Mesothelial cell of epicardium (in vitro differentiated cells): ENCODE measurements around the gene NT5C1A. TPM values are rescaled to one million over a fixed set of nuclear protein-coding genes. Genes with fewer than 3 reads are reported as not detected.

Experiments
- DNase-seq, 2 experiments: peaks; one replicate each; pipeline ENCODE4 v3.0.0; 2021; ENCODE audit warnings: low spot score in 2 of 2; ENCODE audit not compliant: unreplicated experiment in 2 of 2
- H3K27ac Mint-ChIP-seq: 2 replicates; pipeline ENCODE4 v1.8.0; 2021; ENCODE audit warnings: mixed read lengths
- H3K27me3 Mint-ChIP-seq: 2 replicates; pipeline ENCODE4 v1.8.0; 2021; ENCODE audit warnings: low read depth, mixed read lengths
- H3K36me3 Mint-ChIP-seq: 2 replicates; pipeline ENCODE4 v1.8.0; 2021; ENCODE audit warnings: mixed read lengths
- H3K4me1 Mint-ChIP-seq: 2 replicates; pipeline ENCODE4 v1.8.0; 2021; ENCODE audit warnings: mixed read lengths
- H3K4me3 Mint-ChIP-seq: 2 replicates; pipeline ENCODE4 v1.8.0; 2021; ENCODE audit warnings: mild to moderate bottlenecking, moderate library complexity, mixed read lengths
- H3K9me3 Mint-ChIP-seq: 2 replicates; pipeline ENCODE4 v1.8.0; 2021; ENCODE audit warnings: mixed read lengths
- CTCF ChIP-seq: fragments of 200-600 bp; sonication (generic); IDR thresholded peaks from one replicate; pipeline ENCODE4 v1.5.0; 2021; ENCODE audit warnings: antibody characterized with exemption; ENCODE audit not compliant: unreplicated experiment
- total RNA-seq: library from RNA; stranded (reverse); gene quantifications from 3 replicates; pipeline ENCODE4 v1.2.1, GENCODE V29; 2021

NT5C1A gene
- total RNA-seq, 1 donor from 2014 or later = not detected

DNA sequence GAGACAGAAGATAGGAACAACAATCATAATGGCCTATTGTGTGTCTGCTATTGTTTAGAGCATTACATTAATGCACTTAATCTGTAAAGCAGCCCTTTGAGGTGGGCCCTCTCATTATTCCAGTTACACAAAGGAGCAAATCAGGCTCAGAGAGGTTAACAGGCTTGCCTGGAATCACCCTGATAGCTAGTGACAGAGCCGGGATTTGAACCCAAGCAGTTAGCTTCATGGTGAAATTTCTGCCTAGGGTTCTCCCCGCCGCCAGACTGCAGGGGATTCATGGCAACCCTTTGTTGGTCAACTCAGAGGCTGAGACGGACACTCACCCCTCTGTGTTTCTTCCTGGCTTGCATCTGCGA is 39.6 kb downstream of the NT5C1A start:
- Mint-ChIP-seq H3K27ac (no peak overlapping the region), H3K4me1 (peaks cover 21% of the 10 kb centered on the region), H3K4me3 (no peak overlapping the region), H3K36me3 (peaks cover 1% of the 10 kb centered on the region), H3K9me3 (no peaks in the 10 kb centered on the region), H3K27me3 (peaks cover 76% of the 10 kb centered on the region)
- no peak for DNase-seq
- TF ChIP-seq CTCF = no peak

DNA sequence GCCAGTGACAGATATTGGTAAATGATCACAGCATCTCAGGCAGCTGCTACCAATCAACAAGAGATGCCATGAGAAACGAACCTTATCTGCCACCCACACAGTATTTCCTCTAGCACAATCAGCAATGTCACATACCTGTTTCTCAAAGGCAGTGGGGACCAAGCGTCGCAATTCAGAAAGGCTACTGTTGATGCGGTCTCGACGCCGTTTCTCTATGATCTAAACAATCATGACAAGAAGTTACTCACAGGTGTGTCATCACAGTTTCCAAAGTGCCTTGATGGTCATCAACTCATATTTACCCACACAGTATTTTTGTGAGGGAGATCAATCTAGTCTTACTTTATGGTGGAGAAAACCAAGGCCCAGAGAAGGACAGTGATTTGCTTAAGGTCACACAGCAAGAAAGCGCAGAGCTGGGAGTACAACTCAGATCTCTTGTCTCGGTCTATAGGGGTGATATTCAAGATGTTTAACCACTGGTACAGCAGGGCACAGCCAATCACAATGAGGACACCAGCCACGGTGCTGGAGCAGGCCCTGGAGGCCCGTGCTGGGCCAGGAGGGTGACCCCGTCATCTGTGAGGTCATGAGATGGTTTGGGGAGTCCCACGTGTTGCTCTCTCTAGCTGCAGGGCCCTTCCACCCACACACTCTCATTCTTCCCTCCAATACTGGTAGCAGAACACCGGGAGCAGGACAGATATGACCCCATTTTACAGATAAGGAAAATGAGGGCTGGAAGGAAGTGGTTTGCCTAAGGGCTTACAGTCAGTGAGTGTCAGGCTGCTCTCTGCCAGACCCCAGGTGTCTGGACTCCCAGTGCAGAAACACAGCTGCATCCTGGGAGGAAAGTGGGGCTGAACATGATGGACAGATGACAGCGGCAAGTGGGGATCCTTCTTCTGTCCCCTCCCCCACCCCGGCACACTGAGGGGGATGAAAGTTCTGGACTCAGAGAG is 40.3 kb downstream of the NT5C1A start:
- Mint-ChIP-seq H3K36me3 (peaks cover 1% of the 10 kb centered on the region), H3K4me1 (peaks cover 21% of the 10 kb centered on the region), H3K27me3 (peaks cover 71% of the 10 kb centered on the region), H3K9me3 (no peaks in the 10 kb centered on the region), H3K4me3 (no peak overlapping the region), H3K27ac (no peak overlapping the region)
- TF ChIP-seq CTCF = no peak
- DNase-seq = no peak

- Mint-ChIP-seq H3K27me3 (peaks cover 60% of the 10 kb centered on the region), H3K27ac (no peak overlapping the region), H3K4me1 (peaks cover 22% of the 10 kb centered on the region), H3K36me3 (peaks cover 1% of the 10 kb centered on the region), H3K9me3 (no peaks in the 10 kb centered on the region), H3K4me3 (no peak overlapping the region)
- no peak for DNase-seq
- no peak for TF ChIP-seq CTCF
These were observed 43.0 kb downstream of the NT5C1A start for GRCh38 chr1:39628807-39629350.

DNA sequence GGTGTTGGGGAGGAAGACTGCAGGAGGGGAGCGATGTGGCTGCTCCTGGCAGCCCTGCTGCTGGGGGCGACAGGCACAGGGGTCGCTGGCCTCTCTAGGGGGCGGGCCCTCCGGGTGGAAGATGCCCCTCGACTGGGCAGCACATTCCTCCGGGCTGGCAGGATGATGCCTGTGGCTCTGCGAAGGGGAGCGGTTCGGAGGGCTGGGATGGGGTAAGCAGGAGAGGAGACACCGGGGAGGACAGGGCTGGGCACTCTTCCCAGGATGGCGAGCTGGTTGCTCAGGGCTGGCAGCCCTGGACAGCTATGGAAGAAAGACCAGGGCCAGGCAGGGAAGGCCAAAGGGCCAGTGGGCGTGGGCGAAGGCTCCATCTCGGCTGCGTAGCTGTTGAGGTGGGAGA is 45.3 kb downstream of the NT5C1A start:
- H3K4me1 Mint-ChIP-seq = peaks cover 15% of the 10 kb centered on the region
- peaks cover 1% of the 10 kb centered on the region for H3K36me3 Mint-ChIP-seq
- TF ChIP-seq CTCF = no peak
- H3K27ac Mint-ChIP-seq = no peak overlapping the region
- H3K27me3 Mint-ChIP-seq = peaks cover 52% of the 10 kb centered on the region
- H3K4me3 Mint-ChIP-seq = no peak overlapping the region
- no peak for DNase-seq
- H3K9me3 Mint-ChIP-seq = no peaks in the 10 kb centered on the region

DNA sequence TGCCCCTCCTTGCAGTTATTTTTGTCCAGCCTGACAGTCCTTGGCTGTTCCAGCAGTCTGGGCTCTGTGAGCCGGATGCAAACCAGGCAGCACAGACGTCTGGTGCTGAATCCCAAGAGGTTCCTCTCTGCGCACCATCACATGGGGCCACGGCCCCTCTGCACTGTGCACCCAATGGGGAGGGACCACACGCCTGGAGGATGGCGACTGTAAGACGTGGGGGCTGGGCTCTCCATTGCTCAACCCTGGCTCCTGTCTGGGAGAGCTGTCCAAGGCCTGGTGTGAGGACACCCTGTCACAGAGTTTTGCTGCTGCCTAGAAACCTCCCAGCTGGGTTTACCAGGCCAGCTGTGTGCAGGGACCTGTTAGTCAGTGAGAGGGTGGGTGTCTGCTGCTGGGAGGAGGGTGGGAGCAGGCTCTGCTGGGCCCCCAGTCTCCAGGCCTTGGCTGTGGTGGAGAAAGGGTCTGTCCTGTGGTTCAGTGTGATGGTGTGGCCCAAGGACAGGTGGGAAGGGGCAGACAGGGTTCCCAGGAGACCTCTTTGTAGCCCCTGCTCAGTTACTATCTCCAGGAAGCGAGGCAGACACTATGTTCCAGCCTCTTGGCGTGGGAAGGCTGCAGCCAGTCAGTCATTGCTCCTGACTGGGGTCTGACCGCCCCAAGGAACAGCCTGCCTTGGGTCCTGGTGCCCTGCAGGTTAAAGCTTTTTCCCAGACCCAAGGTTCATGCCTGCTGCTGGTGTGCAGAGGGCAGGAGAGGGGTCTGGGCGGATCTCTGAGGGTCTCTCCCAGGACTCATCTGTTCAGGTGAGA is 46.2 kb downstream of the NT5C1A start:
- peak overlapping the region; percentile 58 for H3K27ac Mint-ChIP-seq
- peaks cover 1% of the 10 kb centered on the region for H3K36me3 Mint-ChIP-seq
- DNase-seq = no peak
- H3K9me3 Mint-ChIP-seq = no peaks in the 10 kb centered on the region
- peaks cover 15% of the 10 kb centered on the region for H3K4me1 Mint-ChIP-seq
- TF ChIP-seq CTCF = no peak
- no peak overlapping the region for H3K4me3 Mint-ChIP-seq
- H3K27me3 Mint-ChIP-seq = peaks cover 42% of the 10 kb centered on the region
